H1 (cell line): Measurements from ENCODE around the gene PRRT2. TPM values are rescaled to one million over a fixed set of nuclear protein-coding genes. Genes with fewer than 3 reads are reported as not detected.

ENCODE experiments used
- CTCF ChIA-PET: fragments of 300-600 bp; sonication (Branson Sonifier 250); formaldehyde crosslinking; loops from one replicate; lab custom pipeline; 2021; ENCODE audit not compliant: partially characterized antibody; lab: Charles Lee
- POLR2A ChIA-PET: fragments of 300-600 bp; sonication (Branson Sonifier 250); formaldehyde crosslinking; loops from one replicate; lab custom pipeline; 2021; ENCODE audit warnings: inconsistent platforms; ENCODE audit not compliant: partially characterized antibody; lab: Charles Lee
- DNase-seq, 2 experiments: peaks; one replicate each; pipeline versions ENCODE4 v3.0.0 to v3.0.0-alpha.2; 2010 to 2022; ENCODE audit warnings: low spot score in 2 of 2, low read depth in 1 of 2, mixed read lengths in 1 of 2
- FAIRE-seq: peaks from 2 replicates; lab custom pipeline; 2011; peaks lifted over from hg19 to GRCh38; lab: Jason Lieb, UNC
- H2AFZ ChIP-seq: 2 replicates; pipeline ENCODE4 v1.8.1; 2012; ENCODE audit warnings: low read length, inconsistent platforms
- H2AK5ac ChIP-seq: 2 replicates; pipeline ENCODE4 v1.6.1; 2013; ENCODE audit warnings: low read depth, low read length
- H2BK120ac ChIP-seq: replicated peaks from 2 replicates; pipeline ENCODE3; 2013; ENCODE audit warnings: low read depth, low read length, inconsistent platforms
- H2BK12ac ChIP-seq: 2 replicates; pipeline ENCODE4 v1.6.1; 2013; ENCODE audit warnings: low read depth, low read length
- H2BK15ac ChIP-seq: 2 replicates; pipeline ENCODE4 v1.6.1; 2013; ENCODE audit warnings: low read length
- H2BK20ac ChIP-seq: 2 replicates; pipeline ENCODE4 v1.6.1; 2013; ENCODE audit warnings: low read length
- H2BK5ac ChIP-seq: 2 replicates; pipeline ENCODE4 v1.6.1; 2013; ENCODE audit warnings: low read depth, low read length
- H3K14ac ChIP-seq: 2 replicates; pipeline ENCODE4 v1.6.1; 2013; ENCODE audit warnings: inconsistent platforms; ENCODE audit not compliant: insufficient read length
- H3K18ac ChIP-seq: 2 replicates; pipeline ENCODE4 v1.6.1; 2013; ENCODE audit warnings: low read length; ENCODE audit errors: extremely low read depth
- H3K23ac ChIP-seq: 2 replicates; pipeline ENCODE4 v1.6.1; 2013; ENCODE audit warnings: inconsistent platforms; ENCODE audit not compliant: insufficient read length
- H3K23me2 ChIP-seq: 2 replicates; pipeline ENCODE4 v1.6.1; 2013; ENCODE audit warnings: low read depth, low read length
- H3K27ac ChIP-seq: 2 replicates; pipeline ENCODE4 v1.6.1; 2011; ENCODE audit warnings: low read depth, low read length, inconsistent platforms
- H3K27me3 ChIP-seq, 4 experiments: replicated peaks in 1 of 4; 1 replicate in 1 of 4; 2 replicates in 3 of 4; pipeline versions ENCODE4 v1.6.1 to v1.8.1; 2011 to 2013; ENCODE audit warnings: low read length in 3 of 4, mild to moderate bottlenecking in 3 of 4, inconsistent platforms in 2 of 4, mixed read lengths in 2 of 4, moderate library complexity in 1 of 4; ENCODE audit not compliant: control insufficient read depth in 3 of 4, insufficient read depth in 3 of 4; ENCODE audit errors: extremely low read depth in 1 of 4
- H3K36me3 ChIP-seq, 4 experiments: 2 replicates each; pipeline versions ENCODE4 v1.6.1 to v1.8.1; 2011 to 2013; ENCODE audit warnings: mild to moderate bottlenecking in 4 of 4, low read length in 3 of 4, moderate library complexity in 2 of 4, control low read depth in 1 of 4, inconsistent platforms in 1 of 4; ENCODE audit not compliant: insufficient read depth in 4 of 4, control insufficient read depth in 2 of 4
- H3K4ac ChIP-seq: replicated peaks from 2 replicates; pipeline ENCODE3; 2013; ENCODE audit warnings: low read length, low read depth, mixed read lengths, inconsistent platforms; ENCODE audit not compliant: insufficient read length
- H3K4me1 ChIP-seq, 4 experiments: replicated peaks in 1 of 4; 1 replicate in 1 of 4; 2 replicates in 3 of 4; pipeline versions ENCODE4 v1.6.1 to v1.8.1; 2011 to 2013; ENCODE audit warnings: low read length in 3 of 4, inconsistent platforms in 2 of 4, mixed read lengths in 1 of 4; ENCODE audit not compliant: insufficient read depth in 4 of 4, control insufficient read depth in 3 of 4
- H3K4me2 ChIP-seq, 2 experiments: 2 replicates each; pipeline versions ENCODE4 v1.6.1 to v1.8.1; 2011 to 2013; ENCODE audit warnings: low read depth in 2 of 2, low read length in 2 of 2, control low read depth in 1 of 2, inconsistent platforms in 1 of 2, mild to moderate bottlenecking in 1 of 2; ENCODE audit not compliant: insufficient read depth in 1 of 2
- H3K4me3 ChIP-seq, 4 experiments: fragments of 200-600, 300-600 bp in 1 of 4; sonication (generic), shearing (Covaris generic), sonication (Bioruptor Twin) in 1 of 4; 2 replicates each; pipeline versions ENCODE4 v1.5.1 to v1.8.1; 2011 to 2016; ENCODE audit warnings: low read length in 4 of 4, low read depth in 3 of 4, control low read depth in 2 of 4, inconsistent platforms in 2 of 4, mild to moderate bottlenecking in 2 of 4, mixed read lengths in 1 of 4, moderate library complexity in 1 of 4; ENCODE audit not compliant: insufficient read depth in 2 of 4; ENCODE audit errors: extremely low read depth in 1 of 4
- H3K56ac ChIP-seq: replicated peaks from 2 replicates; pipeline ENCODE3; 2013; ENCODE audit warnings: low read depth, mild to moderate bottlenecking, mixed read lengths, low read length, inconsistent platforms; ENCODE audit not compliant: insufficient read length
- H3K79me1 ChIP-seq: 2 replicates; pipeline ENCODE4 v1.6.1; 2013; ENCODE audit warnings: low read depth, low read length, control low read depth
- H3K79me2 ChIP-seq, 2 experiments: 2 replicates each; pipeline versions ENCODE4 v1.6.1 to v1.8.1; 2012 to 2013; ENCODE audit warnings: low read length in 2 of 2, mild to moderate bottlenecking in 2 of 2, inconsistent platforms in 1 of 2; ENCODE audit not compliant: insufficient read depth in 2 of 2, control insufficient read depth in 1 of 2
- H3K9ac ChIP-seq, 4 experiments: replicated peaks in 1 of 4; 1 replicate in 1 of 4; 2 replicates in 3 of 4; pipeline versions ENCODE4 v1.6.1 to v1.8.1; 2011 to 2013; ENCODE audit warnings: low read depth in 3 of 4, low read length in 3 of 4, control low read depth in 2 of 4, mild to moderate bottlenecking in 2 of 4, moderate library complexity in 2 of 4, inconsistent platforms in 1 of 4; ENCODE audit errors: extremely low read depth in 1 of 4
- H3K9me3 ChIP-seq, 2 experiments: 2 replicates each; pipeline versions ENCODE4 v1.6.1 to v1.8.1; 2012 to 2013; ENCODE audit warnings: mild to moderate bottlenecking in 2 of 2, moderate library complexity in 2 of 2, control low read depth in 1 of 2, inconsistent platforms in 1 of 2, low read depth in 1 of 2, low read length in 1 of 2, mixed read lengths in 1 of 2; ENCODE audit not compliant: insufficient read depth in 2 of 2
- H4K20me1 ChIP-seq, 2 experiments: replicated peaks in 1 of 2; 2 replicates each; pipeline versions ENCODE3 to v1.8.1; 2011 to 2013; ENCODE audit warnings: inconsistent platforms in 2 of 2, low read length in 2 of 2, mild to moderate bottlenecking in 1 of 2; ENCODE audit not compliant: insufficient read depth in 2 of 2, control insufficient read depth in 1 of 2
- H4K5ac ChIP-seq: 2 replicates; pipeline ENCODE4 v1.6.1; 2013; ENCODE audit warnings: low read length, low read depth, mixed read lengths, inconsistent platforms; ENCODE audit not compliant: insufficient read length
- H4K8ac ChIP-seq: 2 replicates; pipeline ENCODE4 v1.8.0; 2013; ENCODE audit warnings: mild to moderate bottlenecking, moderate library complexity, low read length, inconsistent platforms; ENCODE audit not compliant: insufficient read depth; ENCODE audit errors: extremely low read depth
- H4K91ac ChIP-seq: replicated peaks from 2 replicates; pipeline ENCODE3; 2013; ENCODE audit warnings: low read length, mixed read lengths, inconsistent platforms; ENCODE audit not compliant: insufficient read length
- ATF3 ChIP-seq: IDR thresholded peaks from 2 replicates; pipeline ENCODE4 v1.6.1; 2011; ENCODE audit warnings: low read depth, mild to moderate bottlenecking, low read length; ENCODE audit not compliant: insufficient read depth
- CBX5 ChIP-seq: fragments of 300-800, 300-1000 bp; sonication (generic); IDR thresholded peaks from 2 replicates; pipeline ENCODE4 v1.7.1; 2016; ENCODE audit warnings: antibody characterized with exemption, low read length, low read depth
- CBX8 ChIP-seq: fragments of 300-800, 300-1000 bp; sonication (generic); IDR thresholded peaks from 2 replicates; pipeline ENCODE4 v1.7.1; 2016; ENCODE audit warnings: low read depth, low read length, borderline replicate concordance
- CHD1 ChIP-seq: IDR thresholded peaks from 2 replicates; pipeline ENCODE4 v1.6.1; 2012; ENCODE audit warnings: low read depth, low read length, improper control_type of control experiment
- EGR1 ChIP-seq: IDR thresholded peaks from 2 replicates; pipeline ENCODE4 v1.6.1; 2011; ENCODE audit warnings: low read depth, low read length, borderline replicate concordance
- EP300 ChIP-seq, 2 experiments: IDR thresholded peaks; 1 replicate in 1 of 2; 2 replicates in 1 of 2; pipeline ENCODE4 v1.6.1; 2011 to 2012; ENCODE audit warnings: low read depth in 2 of 2, low read length in 2 of 2, mild to moderate bottlenecking in 2 of 2, borderline replicate concordance in 1 of 2, inconsistent platforms in 1 of 2, moderate library complexity in 1 of 2
- GTF2F1 ChIP-seq: IDR thresholded peaks from 2 replicates; pipeline ENCODE4 v1.6.1; 2012; ENCODE audit warnings: low read depth, low read length, improper control_type of control experiment, borderline replicate concordance
- NANOG ChIP-seq: IDR thresholded peaks from 2 replicates; pipeline ENCODE4 v1.6.1; 2011; ENCODE audit warnings: low read length, low read depth, mild to moderate bottlenecking, inconsistent platforms; ENCODE audit not compliant: insufficient read depth, poor library complexity, severe bottlenecking
- RNF2 ChIP-seq: fragments of 200-900, 300-1000 bp; sonication (generic); IDR thresholded peaks from 2 replicates; pipeline ENCODE4 v1.7.1; 2016; ENCODE audit warnings: borderline replicate concordance, low read depth, mild to moderate bottlenecking, antibody characterized with exemption, low read length; ENCODE audit not compliant: poor library complexity, severe bottlenecking; ENCODE audit errors: missing control alignments
- USF2 ChIP-seq: IDR thresholded peaks from 2 replicates; pipeline ENCODE4 v1.6.1; 2011; ENCODE audit warnings: low read length, improper control_type of control experiment
- WGBS, 2 experiments: shearing (Covaris generic) in 1 of 2; methylation state at CpG; one replicate each; pipeline versions ENCODE4 v1.1.6 to v1.1.7; 2013 to 2015; ENCODE audit warnings: low lambda C conversion rate in 2 of 2, mixed read lengths in 2 of 2, inconsistent platforms in 1 of 2, low coverage in 1 of 2, missing lambda C conversion rate in 1 of 2; ENCODE audit not compliant: insufficient replicate concordance in 2 of 2, insufficient coverage in 1 of 2, insufficient read length in 1 of 2; ENCODE audit errors: extremely low coverage in 1 of 2, missing lambda C conversion rate in 1 of 2; 5-methylcytosine and 5-hydroxymethylcytosine counted together
- polyA plus RNA-seq, 7 experiments: library from polyadenylated mRNA; depleted of rRNA in 3 of 7; stranded (reverse) in 5 of 7; unstranded in 2 of 7; fragments of >200 nt in 5 of 7; fragments of 200-250 nt in 2 of 7; gene quantifications; 1 replicate in 5 of 7; 2 replicates in 1 of 7; 4 replicates in 1 of 7; pipeline versions ENCODE4 v1.2.1 to v1.2.3, GENCODE V29; 2011 to 2013; ENCODE audit warnings: missing spikeins in 2 of 7, mixed read lengths in 2 of 7
- total RNA-seq: library from RNA; stranded (reverse); fragmentation: NEBNext Ultra II Directional; extraction: Animal tissue kit (Norgen Biotek cat#: 25700); gene quantifications from 2 replicates; pipeline ENCODE4 v1.2.1, GENCODE V29; 2021

PRRT2 gene
- total and polyA plus RNA-seq, 2 of the 8 experiments (the other 6 are each of a cell fraction or from before 2014, with no cell fraction given): 12.8 to 32.6 TPM

- Histone ChIP-seq H4K5ac (no peak overlapping the region), H3K9ac (no peak overlapping the region), H3K79me2 (no peaks in the 10 kb centered on the region), H3K4me2 (no peak overlapping the region), H2BK120ac (no peak overlapping the region), H3K56ac (no peak overlapping the region), H2BK5ac (no peak overlapping the region), H2AFZ (no peak overlapping the region), H4K91ac (no peak overlapping the region), H2BK20ac (no peak overlapping the region), H4K20me1 (no peaks in the 10 kb centered on the region), H3K79me1 (no peaks in the 10 kb centered on the region), H3K18ac (no peak overlapping the region), H4K8ac (no peak overlapping the region), H3K23me2 (no peaks in the 10 kb centered on the region), H3K27ac (no peak overlapping the region), H3K36me3 (peaks cover 0 to 8% (median 2%) of the 10 kb centered on the region in 4 experiments; a peak in 3 of 8 replicates), H3K4me3 (no peak overlapping the region), H2BK15ac (0 out of 2 replicates have a peak overlapping the region, but pooled peaks have one; percentile 61), H2AK5ac (0 out of 2 replicates have a peak overlapping the region, but pooled peaks have one; percentile 24), H3K4me1 (no peaks in the 10 kb centered on the region), H3K14ac (no peak overlapping the region), H2BK12ac (no peak overlapping the region), H3K4ac (no peak overlapping the region), H3K9me3 (no peaks in the 10 kb centered on the region), H3K23ac (no peak overlapping the region), H3K27me3 (no peaks in the 10 kb centered on the region)
- FAIRE-seq: no peak
- no peak for DNase-seq
- ChIA-PET CTCF (interaction anchor here (0.6 to 15.0 kb wide), 6 partner anchors 12 to 178 kb away, joined by 3 to 212 read pairs (median 6); partner anchors contain the start of genes MVP, PAGR1 and TLCD3B), POLR2A (interaction anchor here (0.9 to 2.5 kb wide), 4 partner anchors 9 to 47 kb away, joined by 3 to 9 read pairs (median 6); partner anchors contain the start of gene CDIPT)
- 96% methylated on average over 5 of the region's 5 CpGs; no CpG with 5 or more reads in 1 of the 2 experiments for WGBS, 2 experiments
- no peak for TF ChIP-seq EGR1
- TF ChIP-seq ATF3: no peak
- TF ChIP-seq USF2: no peak
- TF ChIP-seq GTF2F1: no peak
- TF ChIP-seq CBX8: no peak
- no peak for TF ChIP-seq CBX5
- no peak for TF ChIP-seq EP300 (IDR thresholded peaks at IDR 0.05; ENCODE audit: borderline replicate concordance in 1 of 2, low read depth in 2 of 2, low read length in 2 of 2)
- TF ChIP-seq RNF2: no peak
- no peak for TF ChIP-seq CHD1
- TF ChIP-seq NANOG: no peak
These were observed 42.6 kb downstream of the PRRT2 start for GRCh38 chr16:29854520-29855100.
